Parathyroid adenoma (tissue), 2 donors: ENCODE data around the gene MED6.

Experiments used
- H2AFZ ChIP-seq: fragments of 300-600 bp; sonication (generic); one replicate; pipeline ENCODE4 v1.7.0; 2017; ENCODE audit warnings: antibody characterized with exemption, mild to moderate bottlenecking
- H3K27ac ChIP-seq: fragments of 300-600 bp; sonication (generic); one replicate; pipeline ENCODE4 v1.7.0; 2017
- H3K27me3 ChIP-seq: fragments of 300-600 bp; sonication (generic); one replicate; pipeline ENCODE4 v1.7.0; 2017; ENCODE audit warnings: low read length; ENCODE audit not compliant: control insufficient read depth, insufficient read depth
- H3K36me3 ChIP-seq: fragments of 300-600 bp; sonication (generic); one replicate; pipeline ENCODE4 v1.7.0; 2017; ENCODE audit warnings: low read length; ENCODE audit not compliant: control insufficient read depth, insufficient read depth
- H3K4me1 ChIP-seq: fragments of 300-600 bp; sonication (generic); one replicate; pipeline ENCODE4 v1.7.0; 2017; ENCODE audit warnings: control low read depth
- H3K4me2 ChIP-seq: fragments of 300-600 bp; sonication (generic); one replicate; pipeline ENCODE4 v1.7.0; 2017; ENCODE audit warnings: low read length
- H3K4me3 ChIP-seq: fragments of 300-600 bp; sonication (generic); one replicate; pipeline ENCODE4 v1.7.0; 2017; ENCODE audit warnings: low read depth, low read length
- H3K79me2 ChIP-seq: fragments of 300-600 bp; sonication (generic); one replicate; pipeline ENCODE4 v1.7.0; 2017; ENCODE audit warnings: control low read depth
- H3K9ac ChIP-seq: fragments of 300-600 bp; sonication (generic); one replicate; pipeline ENCODE4 v1.7.0; 2017; ENCODE audit warnings: mild to moderate bottlenecking
- H3K9me3 ChIP-seq: fragments of 300-600 bp; sonication (generic); one replicate; pipeline ENCODE4 v1.7.0; 2017; ENCODE audit warnings: low read length; ENCODE audit not compliant: control insufficient read depth
- TF ChIP-seq, protein P1 (sequence below): fragments of 300-600 bp; sonication (generic); IDR thresholded peaks from one replicate; pipeline ENCODE4 v1.7.0; 2017; ENCODE audit warnings: antibody characterized with exemption, mild to moderate bottlenecking
- donor health status: primary hyperparathyroidism.

The MED6 gene

DNA sequence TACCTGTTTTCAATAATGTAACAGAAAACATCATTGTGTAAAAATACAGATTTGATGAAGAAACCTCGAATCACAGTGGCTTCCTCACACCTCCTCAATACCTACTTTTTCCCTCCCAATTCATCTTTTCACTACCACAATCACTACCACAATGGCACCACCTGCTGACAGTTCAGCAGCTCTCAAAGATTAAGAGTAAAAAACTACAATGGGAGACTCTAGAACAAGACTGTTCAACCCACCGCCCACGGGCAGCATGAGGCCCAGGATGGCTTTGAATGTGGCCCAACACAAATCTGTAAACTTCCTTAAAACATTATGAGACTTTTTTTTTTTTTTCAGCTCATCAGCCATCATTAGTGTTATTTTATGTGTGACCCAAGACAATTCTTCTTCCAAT, 15.2 kb downstream of the MED6 start:
- Histone ChIP-seq H3K79me2 (no peaks in the 10 kb centered on the region), H3K4me3 (no peak overlapping the region), H3K9me3 (no peaks in the 10 kb centered on the region), H3K9ac (no peak overlapping the region), H3K36me3 (no peaks in the 10 kb centered on the region), H3K4me2 (no peak overlapping the region), H2AFZ (no peak overlapping the region), H3K27ac (no peak overlapping the region), H3K4me1 (no peaks in the 10 kb centered on the region), H3K27me3 (no peaks in the 10 kb centered on the region)
- TF ChIP-seq, protein P1, sequence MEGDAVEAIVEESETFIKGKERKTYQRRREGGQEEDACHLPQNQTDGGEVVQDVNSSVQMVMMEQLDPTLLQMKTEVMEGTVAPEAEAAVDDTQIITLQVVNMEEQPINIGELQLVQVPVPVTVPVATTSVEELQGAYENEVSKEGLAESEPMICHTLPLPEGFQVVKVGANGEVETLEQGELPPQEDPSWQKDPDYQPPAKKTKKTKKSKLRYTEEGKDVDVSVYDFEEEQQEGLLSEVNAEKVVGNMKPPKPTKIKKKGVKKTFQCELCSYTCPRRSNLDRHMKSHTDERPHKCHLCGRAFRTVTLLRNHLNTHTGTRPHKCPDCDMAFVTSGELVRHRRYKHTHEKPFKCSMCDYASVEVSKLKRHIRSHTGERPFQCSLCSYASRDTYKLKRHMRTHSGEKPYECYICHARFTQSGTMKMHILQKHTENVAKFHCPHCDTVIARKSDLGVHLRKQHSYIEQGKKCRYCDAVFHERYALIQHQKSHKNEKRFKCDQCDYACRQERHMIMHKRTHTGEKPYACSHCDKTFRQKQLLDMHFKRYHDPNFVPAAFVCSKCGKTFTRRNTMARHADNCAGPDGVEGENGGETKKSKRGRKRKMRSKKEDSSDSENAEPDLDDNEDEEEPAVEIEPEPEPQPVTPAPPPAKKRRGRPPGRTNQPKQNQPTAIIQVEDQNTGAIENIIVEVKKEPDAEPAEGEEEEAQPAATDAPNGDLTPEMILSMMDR: no peak

DNA sequence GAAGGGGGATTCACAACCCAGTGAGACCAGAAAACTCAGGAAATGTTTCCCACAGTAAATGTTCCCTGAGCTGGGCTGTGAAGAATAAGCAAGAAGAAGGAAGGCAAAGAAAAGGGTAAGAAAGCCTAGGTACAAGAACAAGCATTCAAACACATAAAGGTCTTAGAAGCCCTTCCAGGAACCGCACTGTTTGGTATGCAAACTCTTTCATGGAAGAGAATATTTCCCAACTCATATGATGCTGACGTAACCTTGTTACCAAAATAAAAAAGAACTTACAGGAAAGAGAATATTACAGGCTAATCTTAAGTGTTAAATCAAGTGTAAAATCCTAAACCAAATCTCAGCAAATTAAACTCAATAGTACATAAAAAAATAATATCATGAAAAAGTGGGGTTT, 23.6 kb downstream of the MED6 start:
- TF ChIP-seq, protein P1: no peak
- Histone ChIP-seq H2AFZ (no peak overlapping the region), H3K27me3 (no peaks in the 10 kb centered on the region), H3K36me3 (no peaks in the 10 kb centered on the region), H3K9ac (no peak overlapping the region), H3K4me2 (no peak overlapping the region), H3K4me3 (no peak overlapping the region), H3K4me1 (no peaks in the 10 kb centered on the region), H3K27ac (no peak overlapping the region), H3K79me2 (no peaks in the 10 kb centered on the region), H3K9me3 (no peaks in the 10 kb centered on the region)

DNA sequence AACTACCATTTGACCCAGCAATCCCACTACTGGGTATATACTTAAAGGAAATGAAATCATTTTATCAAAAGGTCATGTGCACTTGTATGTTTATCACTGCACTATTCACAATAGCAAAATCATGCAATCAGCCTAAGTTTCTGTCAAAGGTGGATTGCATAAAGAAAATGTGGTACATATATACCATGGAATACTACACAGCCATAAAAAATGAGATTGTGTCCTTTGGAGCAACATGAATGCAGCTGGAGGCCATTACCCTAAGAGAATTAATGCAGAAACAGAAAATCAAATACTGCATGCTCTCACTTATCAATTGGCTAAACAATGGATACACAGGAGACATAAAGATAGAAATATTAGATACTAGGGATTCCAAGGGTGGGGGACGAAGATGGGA, 27.4 kb downstream of the MED6 start:
- no peak overlapping the region for H3K9ac ChIP-seq
- H3K79me2 ChIP-seq: peaks cover 1% of the 10 kb centered on the region
- TF ChIP-seq, protein P1: no peak
- H3K27me3 ChIP-seq: no peaks in the 10 kb centered on the region
- H3K4me2 ChIP-seq: no peak overlapping the region
- H3K27ac ChIP-seq: no peak overlapping the region
- H3K36me3 ChIP-seq: no peaks in the 10 kb centered on the region
- H2AFZ ChIP-seq: no peak overlapping the region
- no peaks in the 10 kb centered on the region for H3K9me3 ChIP-seq
- H3K4me1 ChIP-seq: no peaks in the 10 kb centered on the region
- H3K4me3 ChIP-seq: no peak overlapping the region

GRCh38 chr14:70571139-70571538, 29.3 kb downstream of the MED6 start:
- no peaks in the 10 kb centered on the region for H3K9me3 ChIP-seq
- no peak overlapping the region for H3K4me3 ChIP-seq
- H3K27me3 ChIP-seq: no peaks in the 10 kb centered on the region
- peaks cover 10% of the 10 kb centered on the region for H3K79me2 ChIP-seq
- no peak overlapping the region for H3K9ac ChIP-seq
- H3K36me3 ChIP-seq: no peaks in the 10 kb centered on the region
- no peak overlapping the region for H2AFZ ChIP-seq
- no peaks in the 10 kb centered on the region for H3K4me1 ChIP-seq
- no peak overlapping the region for H3K4me2 ChIP-seq
- TF ChIP-seq, protein P1: no peak
- H3K27ac ChIP-seq: no peak overlapping the region

GRCh38 chr14:70567791-70568190, 32.7 kb downstream of the MED6 start:
- H3K4me1 ChIP-seq: no peaks in the 10 kb centered on the region
- no peak overlapping the region for H2AFZ ChIP-seq
- H3K4me3 ChIP-seq: no peak overlapping the region
- TF ChIP-seq, protein P1: peak; percentile 32
- peaks cover 10% of the 10 kb centered on the region for H3K79me2 ChIP-seq
- H3K9me3 ChIP-seq: no peaks in the 10 kb centered on the region
- no peaks in the 10 kb centered on the region for H3K36me3 ChIP-seq
- H3K27me3 ChIP-seq: no peaks in the 10 kb centered on the region
- H3K4me2 ChIP-seq: no peak overlapping the region
- no peak overlapping the region for H3K27ac ChIP-seq
- no peak overlapping the region for H3K9ac ChIP-seq
